Measurements from ENCODE around the gene SFT2D1.

DNA sequence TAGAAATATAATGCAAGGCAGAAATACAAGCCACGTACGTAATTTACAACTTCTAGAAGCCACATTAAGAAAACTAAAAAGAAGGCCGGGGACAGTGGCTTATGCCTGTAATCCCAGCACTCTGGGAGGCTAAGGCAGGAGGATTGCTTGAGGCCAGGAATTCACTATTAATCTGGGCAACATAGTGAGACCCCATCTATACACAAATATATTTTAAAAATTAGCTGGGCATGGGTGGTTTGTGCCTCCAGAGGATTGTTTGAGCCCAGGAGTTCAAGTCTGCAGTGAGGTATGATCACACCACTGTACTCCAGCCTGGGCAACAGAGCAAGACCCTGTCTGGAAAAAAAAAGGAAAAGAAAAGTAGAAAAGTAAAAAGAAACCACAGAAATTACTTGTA, 28.1 kb upstream of the SFT2D1 start:
- no peak for TF ChIP-seq POLR2AphosphoS5 (IDR thresholded peaks at IDR 0.05; ENCODE audit: low read depth, low read length)
- no peak for TF ChIP-seq POLR2A (IDR thresholded peaks at IDR 0.05; ENCODE audit: low read depth, low read length)
- no peak for TF ChIP-seq TAF1 (IDR thresholded peaks at IDR 0.05; ENCODE audit: low read depth, low read length)
- no peak for TF ChIP-seq PAX5 (IDR thresholded peaks at IDR 0.05; ENCODE audit: insufficient read depth, low read length, severe bottlenecking)
